HG02981 (cell line): ENCODE measurements around the gene CCDC192.
A peak's percentile ranks its signal among the peaks of the same experiment; 100 is the strongest.

ENCODE experiments used
- ATAC-seq: cut with Tn5 transposase; IDR thresholded peaks from one replicate; pipeline ENCODE4 v1.9.1; 2021; ENCODE audit warnings: mild to moderate bottlenecking, moderate library complexity; ENCODE audit not compliant: unreplicated experiment

The CCDC192 gene

DNA sequence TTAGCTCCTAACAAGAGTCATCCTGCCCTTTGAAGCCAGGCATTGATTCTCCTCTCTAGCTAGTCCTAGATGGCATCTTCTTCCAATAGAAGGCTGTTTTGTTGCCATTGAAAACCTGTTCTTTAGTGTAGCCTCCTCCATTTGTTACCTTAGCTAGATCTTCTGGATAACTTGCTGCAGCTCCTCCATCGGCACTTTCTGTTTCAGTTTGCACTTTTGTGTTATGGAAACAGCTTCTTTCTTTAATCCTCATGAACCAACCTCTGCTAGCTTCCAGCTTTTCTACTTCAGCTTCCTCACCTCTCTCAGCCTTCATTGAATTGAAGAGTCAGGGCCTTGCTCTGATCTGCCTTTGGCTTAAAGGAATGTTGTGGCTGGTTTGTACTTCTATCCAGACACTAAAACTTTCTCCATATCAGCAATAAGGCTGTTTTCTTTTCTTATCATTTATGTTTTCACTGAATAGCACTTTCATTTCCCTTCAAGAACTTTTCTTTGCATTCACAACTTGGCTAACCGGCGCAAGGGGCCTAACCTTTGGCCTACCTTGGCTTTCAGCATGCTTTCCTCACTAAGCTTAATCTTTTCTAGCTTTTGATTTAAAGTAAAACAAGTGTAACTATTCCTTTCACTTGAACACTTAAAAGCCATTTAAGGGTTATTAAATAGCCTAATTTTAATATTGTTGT lies 213.8 kb downstream of the CCDC192 start:
- no peak for ATAC-seq

GRCh38 chr5:127919006-127919796 lies 216.0 kb downstream of the CCDC192 start:
- no peak for ATAC-seq

DNA sequence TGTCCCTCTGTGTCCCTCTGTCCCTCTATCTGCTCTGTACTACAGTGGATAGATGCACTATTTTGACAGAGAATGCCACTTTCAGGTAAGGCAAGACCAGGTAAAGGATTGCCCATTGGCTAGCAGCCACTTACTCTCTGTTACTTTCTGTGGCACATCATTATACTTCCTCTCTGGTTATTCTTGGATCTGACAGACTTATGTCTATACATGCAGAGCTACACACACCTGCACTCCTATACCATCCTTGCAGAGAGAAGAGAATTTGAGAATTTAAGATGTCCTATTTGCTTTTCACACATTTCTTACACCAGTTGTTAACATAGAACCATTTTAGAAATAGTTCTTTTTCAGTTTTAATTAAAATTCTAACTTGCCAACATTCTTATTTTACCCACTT lies 216.6 kb downstream of the CCDC192 start:
- ATAC-seq = no peak

- no peak for ATAC-seq
Measured at GRCh38 chr5:127920936-127921335, 217.7 kb downstream of the CCDC192 start.

- ATAC-seq = no peak
Measured at GRCh38 chr5:127922603-127923002, 219.4 kb downstream of the CCDC192 start.

GRCh38 chr5:127923804-127924570 lies 220.8 kb downstream of the CCDC192 start:
- no peak for ATAC-seq

GRCh38 chr5:127924606-127925005 lies 221.4 kb downstream of the CCDC192 start:
- ATAC-seq = no peak

DNA sequence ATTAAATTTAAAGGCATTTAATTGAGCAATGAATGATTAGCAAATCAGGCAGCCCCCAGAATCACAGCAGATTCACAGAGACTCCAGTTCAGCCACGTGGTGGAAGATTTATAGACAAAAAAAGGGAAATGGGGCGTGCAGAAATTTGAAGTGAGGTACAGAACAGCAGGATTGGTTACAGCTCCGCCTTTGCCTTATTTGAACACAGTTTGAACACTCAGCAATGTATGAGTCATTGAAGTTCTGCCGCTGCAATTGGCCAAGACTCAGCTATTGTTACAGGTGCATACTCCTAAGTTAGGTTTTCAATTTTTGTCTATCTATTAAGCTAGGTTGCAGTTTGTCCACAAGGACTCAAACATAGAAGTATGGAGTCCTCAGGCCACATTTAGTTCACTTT lies 222.7 kb downstream of the CCDC192 start:
- ATAC-seq = no peak

GRCh38 chr5:127926974-127927373 lies 223.8 kb downstream of the CCDC192 start:
- no peak for ATAC-seq

- no peak for ATAC-seq
Measured at GRCh38 chr5:127928053-127928452, 224.9 kb downstream of the CCDC192 start.

GRCh38 chr5:127930311-127930710 lies 227.1 kb downstream of the CCDC192 start:
- no peak for ATAC-seq

GRCh38 chr5:127931396-127931795 lies 228.2 kb downstream of the CCDC192 start:
- ATAC-seq = no peak

GRCh38 chr5:127933348-127933747 lies 230.2 kb downstream of the CCDC192 start:
- ATAC-seq = no peak

DNA sequence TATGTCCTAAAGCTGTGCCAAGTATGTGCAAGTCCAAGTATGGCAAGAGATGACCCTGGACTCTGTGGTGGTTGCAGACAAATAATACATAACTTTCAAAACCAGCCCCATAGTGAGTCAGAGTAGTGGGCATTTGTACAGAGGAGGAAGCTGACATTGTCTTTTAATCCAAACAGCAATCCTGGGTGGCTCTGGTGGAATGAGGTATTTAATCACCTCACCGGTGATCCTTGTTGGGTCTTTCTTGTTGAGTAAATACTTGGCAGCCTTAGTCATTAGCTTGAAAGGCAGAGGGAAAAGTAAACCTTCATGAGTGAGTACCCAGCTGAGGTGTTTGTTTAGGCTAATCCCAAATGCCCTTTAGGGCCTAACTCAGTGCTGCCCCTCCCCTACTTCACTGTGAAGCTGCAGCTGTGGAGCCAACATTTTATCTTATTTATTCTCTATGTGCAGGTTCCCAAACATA lies 231.6 kb downstream of the CCDC192 start:
- no peak for ATAC-seq

DNA sequence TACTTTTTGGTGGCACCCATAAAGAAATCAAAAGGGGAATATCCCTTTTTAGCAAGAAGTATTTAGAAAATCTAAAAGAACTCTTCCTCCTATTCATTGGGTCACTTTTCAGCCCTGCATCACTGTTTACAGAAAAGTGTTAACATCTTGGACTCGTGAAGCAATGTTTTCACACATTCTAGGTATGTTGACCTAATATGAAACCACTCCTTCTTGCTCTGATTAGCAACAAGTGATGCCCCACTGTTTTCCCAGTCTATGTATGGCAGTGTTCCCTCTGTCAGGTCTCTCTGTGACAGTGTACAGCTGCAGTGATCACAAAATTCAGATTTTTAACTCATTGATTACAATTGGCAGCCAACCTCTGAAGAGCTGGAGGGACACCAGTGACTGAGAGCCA lies 232.2 kb downstream of the CCDC192 start:
- ATAC-seq = no peak

- no peak for ATAC-seq
Measured at GRCh38 chr5:127936439-127936972, 233.3 kb downstream of the CCDC192 start.

DNA sequence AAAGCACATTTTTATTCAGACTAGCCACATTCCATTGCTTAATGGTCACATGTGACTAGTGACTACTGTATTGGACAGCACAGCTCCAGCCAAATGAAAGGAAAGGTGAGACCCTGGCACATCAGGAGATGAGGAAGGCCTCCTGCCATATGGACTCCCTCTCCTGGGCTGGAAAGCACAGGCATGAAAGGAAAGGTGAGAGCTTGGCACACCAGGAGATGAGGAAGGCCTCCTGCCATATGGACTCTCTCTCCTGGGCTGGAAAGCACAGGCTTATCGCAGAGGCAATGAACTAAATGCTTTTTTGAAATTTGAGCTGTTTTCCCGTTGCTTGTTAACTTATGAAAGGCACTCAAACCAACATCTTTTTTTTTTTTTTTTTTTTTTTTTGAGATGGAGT lies 235.6 kb downstream of the CCDC192 start:
- no peak for ATAC-seq

- ATAC-seq = no peak
Measured at GRCh38 chr5:127940854-127941253, 237.7 kb downstream of the CCDC192 start.

DNA sequence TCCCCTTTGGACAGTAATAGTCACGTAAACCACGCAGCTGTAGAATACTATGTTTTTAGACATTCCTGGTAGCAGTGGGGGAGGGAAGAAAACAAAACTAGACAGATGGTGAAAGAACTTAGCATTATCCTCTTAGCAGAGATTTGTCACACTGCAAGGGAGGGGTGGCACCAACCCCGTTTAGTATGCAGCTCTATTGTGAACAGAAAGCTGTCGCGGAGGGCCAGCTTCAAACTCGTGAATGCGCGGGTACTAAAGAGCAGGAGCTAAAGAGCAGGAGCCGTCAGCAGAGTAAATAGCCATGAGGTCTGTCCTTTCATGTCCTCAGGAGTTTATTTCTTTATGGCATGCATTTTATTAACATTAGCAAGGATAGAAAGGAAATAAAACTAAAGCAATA lies 238.5 kb downstream of the CCDC192 start:
- ATAC-seq = no peak

DNA sequence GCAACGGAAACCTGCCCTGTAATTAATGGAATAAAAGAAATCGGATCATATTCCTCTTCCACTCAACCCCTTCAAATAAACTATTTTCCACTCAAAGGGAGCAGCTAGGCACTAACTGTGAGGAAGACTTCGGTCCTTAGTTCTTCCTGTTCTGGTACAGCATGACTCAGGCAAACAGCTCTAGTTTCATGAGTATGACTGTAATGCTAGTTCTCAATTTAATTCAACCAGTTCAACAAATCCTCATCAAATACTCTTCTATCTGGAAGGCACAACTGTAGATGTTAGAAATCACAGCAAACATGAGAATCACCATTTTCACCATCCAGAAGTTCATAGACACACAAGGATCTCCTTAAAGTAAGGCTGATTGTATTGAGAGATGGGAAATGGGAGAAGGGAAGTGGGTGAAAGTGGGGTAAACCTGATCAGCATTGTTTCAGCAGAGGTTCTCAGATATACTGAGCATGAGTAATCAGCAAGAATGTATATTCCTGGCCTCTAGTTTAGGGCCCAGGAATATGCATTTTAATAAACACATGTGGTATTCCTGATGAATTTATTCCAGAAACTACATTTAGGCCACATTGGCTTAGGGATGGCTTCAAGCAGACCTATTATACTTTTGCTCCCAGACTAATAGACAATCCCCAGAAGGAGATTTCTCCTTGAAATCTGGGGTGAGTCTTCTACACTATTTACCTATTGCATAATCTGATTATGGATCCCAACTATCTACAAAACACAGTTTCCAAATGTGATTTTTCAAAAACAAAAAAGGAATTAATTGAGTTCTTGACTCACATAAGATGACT lies 239.3 kb downstream of the CCDC192 start:
- no peak for ATAC-seq

- ATAC-seq = peak; percentile 55
Measured at GRCh38 chr5:127943061-127943371, 239.8 kb downstream of the CCDC192 start.
